Stimulated activated CD4-positive, alpha-beta T cell treated with anti-CD3 and anti-CD28 coated beads, Interleukin-12 subunit alpha, Interleukin-12 subunit beta, amount 100 ng/mL, for 24 hours (primary cell): ENCODE results near the gene NUP188.
"Not testable (repeated sequence)": the region's sequence is repeated elsewhere in the genome, so short reads cannot be mapped to it uniquely, and the experiment has no call there.

ENCODE experiments used
- DNase-seq, 2 experiments: peaks; one replicate each; pipeline ENCODE4 v3.0.0-alpha.2; 2020; ENCODE audit warnings: low read depth in 2 of 2

Gene NUP188

GRCh38 chr9:128943832-128944620 is 3.5 kb upstream of the NUP188 start:
- no peak for DNase-seq

- not testable (repeated sequence) for DNase-seq
These were observed 2.5 kb upstream of the NUP188 start for GRCh38 chr9:128944966-128945365.

GRCh38 chr9:128945798-128946501 is 1.5 kb upstream of the NUP188 start:
- no peak for DNase-seq

DNA sequence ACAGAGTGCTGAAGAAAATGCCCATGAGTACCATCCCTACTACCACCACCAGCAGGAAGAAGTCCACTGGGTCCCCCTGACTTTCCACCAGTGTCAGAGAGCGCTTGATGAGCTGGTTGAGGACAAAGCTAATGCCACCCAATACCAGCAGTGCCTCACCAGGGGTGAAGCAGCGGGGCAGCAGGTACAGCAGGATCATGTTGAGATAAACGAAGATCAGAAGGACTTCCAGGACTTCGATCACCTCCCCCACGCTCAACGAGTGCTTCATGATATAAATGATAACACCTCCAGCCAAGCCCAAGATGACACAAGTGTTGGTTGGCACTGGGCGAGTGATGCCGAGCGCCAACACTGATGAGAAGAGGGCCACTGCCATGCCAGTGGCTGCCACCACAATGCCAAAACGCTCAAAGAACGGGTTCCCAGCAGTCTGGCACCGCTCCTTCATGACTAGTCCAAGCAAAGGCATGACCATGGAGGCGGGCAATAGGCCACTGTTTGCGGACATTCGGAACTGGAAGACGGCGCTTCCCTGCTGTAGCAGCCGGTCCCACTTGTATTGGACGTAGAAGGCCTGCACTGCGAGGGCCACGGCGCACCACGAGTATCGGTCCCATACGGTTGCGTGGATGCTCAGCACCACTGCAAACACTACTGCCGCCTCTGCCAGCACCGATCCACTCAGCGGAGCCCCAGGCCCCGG is 775 bp upstream of the NUP188 start:
- DNase-seq: no peak

DNA sequence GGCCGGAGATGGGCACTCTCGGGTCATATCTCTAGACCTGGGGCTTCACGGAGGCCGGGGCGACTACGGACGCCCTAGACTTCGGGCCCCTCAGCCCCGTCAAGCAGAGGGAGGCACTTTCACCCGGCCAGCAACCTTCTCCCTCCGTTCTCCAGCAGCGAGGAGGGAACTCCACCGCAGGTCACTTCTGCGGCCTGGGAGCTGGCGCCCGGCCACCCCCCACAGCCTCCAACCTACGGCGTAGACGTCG is 297 bp upstream of the NUP188 start:
- no peak for DNase-seq

DNA sequence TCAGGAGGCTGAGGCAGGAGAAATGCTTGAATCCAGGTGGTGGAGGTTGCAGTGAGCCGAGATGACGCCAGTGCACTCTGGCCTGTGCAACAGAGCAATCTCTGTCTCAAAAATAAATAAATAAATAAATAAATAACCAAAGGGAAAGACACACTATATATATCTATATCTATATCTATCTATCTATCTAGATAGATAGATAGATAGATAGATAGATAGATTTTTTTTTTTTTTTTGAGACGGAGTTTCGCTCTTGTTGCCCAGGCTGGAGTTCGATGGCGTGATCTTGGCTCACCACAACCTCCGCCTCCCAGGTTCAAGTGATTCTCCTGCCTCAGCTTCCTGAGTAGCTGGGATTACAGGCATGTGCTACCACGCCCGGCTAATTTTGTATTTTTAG is 13.9 kb downstream of the NUP188 start:
- not testable (repeated sequence) for DNase-seq

- no peak for DNase-seq
These were observed 22.0 kb downstream of the NUP188 start for GRCh38 chr9:128969491-128969890.

DNA sequence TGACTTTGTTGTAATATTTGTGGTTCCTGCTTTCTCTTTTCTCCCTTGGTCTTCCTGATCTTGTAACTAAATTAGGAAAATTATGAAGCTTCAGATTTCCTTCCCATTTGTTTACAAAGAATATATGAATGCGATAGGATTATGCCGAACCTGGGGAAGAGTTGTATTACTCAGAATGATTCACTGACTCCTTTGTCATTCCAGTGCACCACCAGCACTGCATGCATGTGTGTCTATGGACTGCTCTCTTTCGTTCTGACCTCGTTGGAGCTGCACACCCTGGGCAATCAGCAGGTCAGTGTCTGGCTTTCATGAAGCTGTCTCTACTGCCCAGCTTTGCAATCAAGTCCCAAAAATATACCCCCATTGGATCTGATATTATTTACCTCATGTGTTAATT is 25.5 kb downstream of the NUP188 start:
- DNase-seq: no peak

- no peak for DNase-seq
These were observed 31.6 kb downstream of the NUP188 start for GRCh38 chr9:128979111-128979510.

- DNase-seq: no peak
These were observed 36.0 kb downstream of the NUP188 start for GRCh38 chr9:128983536-128983935.

- no peak for DNase-seq
These were observed 39.2 kb downstream of the NUP188 start for GRCh38 chr9:128986671-128987070.

DNA sequence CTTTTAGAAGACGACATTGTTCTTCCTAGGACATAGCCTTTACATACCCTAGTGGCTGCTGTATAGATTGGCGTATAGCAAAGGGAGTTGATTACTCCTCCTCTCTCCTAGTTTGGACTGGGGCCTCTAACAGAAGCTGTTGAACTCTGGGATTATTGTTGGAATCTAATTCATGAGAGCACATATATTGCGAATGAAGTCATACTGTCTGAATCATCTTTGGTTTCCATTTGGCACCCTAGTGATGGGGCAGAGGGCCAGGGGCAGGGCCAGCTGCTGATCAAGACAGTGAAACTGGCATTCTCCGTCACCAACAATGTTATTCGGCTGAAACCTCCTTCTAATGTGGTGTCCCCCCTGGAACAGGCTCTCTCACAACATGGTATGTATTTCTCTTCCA is 40.3 kb downstream of the NUP188 start:
- no peak for DNase-seq

GRCh38 chr9:128992995-128993394 is 45.5 kb downstream of the NUP188 start:
- DNase-seq: no peak

GRCh38 chr9:128995791-128996190 is 48.3 kb downstream of the NUP188 start:
- no peak for DNase-seq

GRCh38 chr9:128998462-128998861 is 51.0 kb downstream of the NUP188 start:
- no peak for DNase-seq

DNA sequence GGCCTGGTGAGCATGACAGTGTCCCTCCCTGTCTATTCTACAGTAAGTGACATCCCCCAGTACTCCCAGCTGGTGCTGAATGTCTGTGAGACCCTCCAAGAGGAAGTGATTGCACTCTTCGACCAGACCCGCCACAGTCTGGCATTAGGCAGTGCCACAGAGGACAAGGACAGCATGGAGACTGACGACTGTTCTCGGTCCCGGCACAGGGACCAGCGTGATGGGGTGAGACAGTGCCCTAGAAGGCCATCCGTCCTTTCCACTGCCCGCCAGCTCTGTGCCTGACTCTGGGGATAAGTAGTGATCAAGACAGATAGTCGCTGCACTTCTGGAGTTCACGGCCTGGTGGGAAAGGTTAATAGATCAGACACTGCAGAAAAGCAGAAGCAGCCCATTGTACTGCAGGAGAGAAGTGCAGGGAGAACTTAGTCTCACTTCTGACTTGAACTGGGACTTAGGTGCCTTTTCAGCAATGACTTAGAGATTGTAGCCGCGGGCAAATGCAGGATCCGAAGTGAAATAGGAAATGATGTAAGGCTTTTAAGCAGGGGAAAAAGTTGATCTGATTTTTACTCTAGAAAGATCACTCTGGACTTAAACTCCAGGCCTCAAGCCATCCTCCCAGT is 52.2 kb downstream of the NUP188 start:
- no peak for DNase-seq

DNA sequence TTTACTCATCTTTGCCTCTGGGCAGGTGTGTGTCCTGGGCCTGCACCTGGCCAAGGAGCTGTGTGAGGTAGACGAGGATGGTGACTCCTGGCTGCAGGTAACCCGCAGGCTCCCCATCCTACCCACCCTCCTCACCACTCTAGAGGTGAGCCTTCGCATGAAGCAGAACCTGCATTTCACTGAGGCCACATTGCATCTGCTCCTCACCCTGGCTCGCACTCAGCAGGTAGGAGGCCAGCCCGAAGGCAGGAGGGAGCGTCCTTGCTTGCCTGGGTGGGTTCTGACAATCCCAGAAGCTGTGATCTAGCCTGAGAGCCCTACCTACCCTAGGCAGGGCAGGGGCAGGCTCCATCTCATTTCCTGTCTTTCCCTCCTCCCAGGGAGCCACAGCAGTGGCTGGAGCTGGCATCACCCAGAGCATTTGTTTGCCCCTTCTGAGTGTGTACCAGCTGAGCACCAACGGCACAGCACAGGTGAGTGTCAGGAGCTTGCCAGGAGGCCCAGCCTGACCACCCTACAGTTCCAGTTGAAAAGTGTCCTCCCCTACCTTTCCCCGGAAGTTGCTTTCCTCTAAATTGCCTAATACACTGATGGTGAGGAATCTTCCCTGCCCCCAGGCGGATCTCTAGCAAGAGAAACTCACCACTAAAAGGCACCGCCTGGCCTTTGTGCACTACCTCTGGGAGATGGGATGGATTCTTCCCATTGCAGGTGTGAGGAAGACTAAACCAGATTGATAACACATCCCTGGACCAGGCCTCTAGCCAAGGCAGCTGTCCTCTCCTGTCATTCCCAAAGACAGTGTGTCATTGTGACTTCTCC is 54.2 kb downstream of the NUP188 start:
- DNase-seq: no peak

GRCh38 chr9:129002992-129003391 is 55.5 kb downstream of the NUP188 start:
- no peak for DNase-seq

DNA sequence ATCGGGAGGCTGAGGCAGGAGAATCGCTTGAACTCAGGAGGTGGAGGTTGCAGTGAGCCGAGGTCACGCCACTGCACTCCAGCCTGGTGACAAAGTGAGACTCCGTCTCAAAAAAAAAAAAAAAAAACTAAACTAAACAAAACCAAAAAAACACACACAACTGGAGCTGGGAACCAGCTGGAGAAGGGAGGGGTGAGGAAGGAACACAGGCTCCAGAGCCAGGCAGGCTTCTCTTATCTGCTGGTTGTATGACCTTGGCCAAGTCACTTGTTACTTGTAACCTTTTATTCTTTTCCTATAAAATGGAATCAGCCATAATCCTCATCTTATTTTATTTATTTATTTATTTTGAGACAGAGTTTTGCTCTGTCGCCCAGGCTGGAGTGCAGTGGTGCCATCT is 56.7 kb downstream of the NUP188 start:
- not testable (repeated sequence) for DNase-seq

GRCh38 chr9:129005336-129005997 is 58.0 kb downstream of the NUP188 start:
- no peak for DNase-seq
